ENCODE results near the gene NHERF1. TPM values are rescaled to one million over a fixed set of nuclear protein-coding genes. Genes with fewer than 3 reads are reported as not detected.

NHERF1 gene
- total and polyA plus RNA-seq, 2 of the 8 experiments (the other 6 are each of a cell fraction or from before 2014, with no cell fraction given), result 92.9 to 99.2 TPM

DNA sequence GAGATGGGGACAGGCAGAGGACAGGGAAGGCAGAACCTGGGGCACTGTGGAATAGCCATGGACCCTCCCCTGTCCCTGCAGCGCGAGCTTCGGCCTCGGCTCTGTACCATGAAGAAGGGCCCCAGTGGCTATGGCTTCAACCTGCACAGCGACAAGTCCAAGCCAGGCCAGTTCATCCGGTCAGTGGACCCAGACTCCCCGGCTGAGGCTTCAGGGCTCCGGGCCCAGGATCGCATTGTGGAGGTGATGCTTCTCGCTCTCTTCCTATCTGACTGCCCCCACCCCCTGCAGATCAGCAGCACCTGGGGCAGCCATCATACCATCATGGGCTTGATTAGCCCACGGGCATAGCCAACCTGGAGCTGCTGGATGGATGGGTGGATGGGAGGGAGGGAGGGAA, 13.5 kb downstream of the NHERF1 start:
- Histone ChIP-seq H3K14ac (ENCODE audit: insufficient read length) (no peak overlapping the region), H3K79me1 (ENCODE audit: low read depth, low read length) (peaks cover 22% of the 10 kb centered on the region), H2AFZ (ENCODE audit: low read length) (no peak overlapping the region), H2BK5ac (ENCODE audit: low read depth, low read length) (peak overlapping the region; percentile 78), H3K4me1 (replicated peaks in 1 of 4; ENCODE audit: control insufficient read depth in 3 of 4, insufficient read depth in 4 of 4, low read length in 3 of 4) (peaks cover 10 to 70% (median 50%) of the 10 kb centered on the region in 4 experiments), H2BK20ac (ENCODE audit: low read length) (no peak overlapping the region), H2BK120ac (replicated peaks; ENCODE audit: low read depth, low read length) (no peak overlapping the region), H3K56ac (replicated peaks; ENCODE audit: insufficient read length, low read depth, low read length) (no peak overlapping the region), H2AK5ac (ENCODE audit: low read depth, low read length) (no peak overlapping the region), H3K4ac (replicated peaks; ENCODE audit: insufficient read length, low read depth, low read length) (no peak overlapping the region), H3K9ac (replicated peaks in 1 of 4; ENCODE audit: extremely low read depth in 1 of 4, low read depth in 3 of 4, low read length in 3 of 4) (no peak overlapping the region), H2BK12ac (ENCODE audit: low read depth, low read length) (no peak overlapping the region), H3K27me3 (replicated peaks in 1 of 4; ENCODE audit: control insufficient read depth in 3 of 4, extremely low read depth in 1 of 4, insufficient read depth in 3 of 4, low read length in 3 of 4) (no peaks in the 10 kb centered on the region), H4K8ac (ENCODE audit: extremely low read depth, insufficient read depth, low read length) (no peak overlapping the region), H2BK15ac (ENCODE audit: low read length) (no peak overlapping the region), H3K4me2 (ENCODE audit: insufficient read depth in 1 of 2, low read depth in 2 of 2, low read length in 2 of 2) (no peak overlapping the region), H3K27ac (ENCODE audit: low read depth, low read length) (no peak overlapping the region), H3K36me3 (ENCODE audit: control insufficient read depth in 2 of 4, insufficient read depth in 4 of 4, low read length in 3 of 4) (peaks cover 0 to 6% (median 0%) of the 10 kb centered on the region in 4 experiments; a peak in 1 of 8 replicates), H3K23ac (ENCODE audit: insufficient read length) (no peak overlapping the region), H3K18ac (ENCODE audit: extremely low read depth, low read length) (peak overlapping the region; percentile 75), H4K5ac (ENCODE audit: insufficient read length, low read depth, low read length) (no peak overlapping the region), H3K4me3 (ENCODE audit: extremely low read depth in 1 of 4, insufficient read depth in 2 of 4, low read depth in 3 of 4, low read length in 4 of 4) (no peak overlapping the region), H4K91ac (replicated peaks; ENCODE audit: insufficient read length, low read length) (peak overlapping the region; percentile 38), H3K9me3 (ENCODE audit: insufficient read depth in 2 of 2, low read depth in 1 of 2, low read length in 1 of 2) (no peaks in the 10 kb centered on the region), H3K23me2 (ENCODE audit: low read depth, low read length) (no peaks in the 10 kb centered on the region), H4K20me1 (replicated peaks in 1 of 2; ENCODE audit: control insufficient read depth in 1 of 2, insufficient read depth in 2 of 2, low read length in 2 of 2) (peaks cover 3 to 12% of the 10 kb centered on the region in 2 experiments), H3K79me2 (ENCODE audit: control insufficient read depth in 1 of 2, insufficient read depth in 2 of 2, low read length in 2 of 2) (peaks cover 0 to 43% of the 10 kb centered on the region in 2 experiments; a peak in 2 of 4 replicates)
- DNase-seq (ENCODE audit: low read depth in 1 of 2, low spot score in 2 of 2) (no peak), FAIRE-seq (no peak)
- TF ChIP-seq TBP (IDR thresholded peaks at IDR 0.05; ENCODE audit: low read depth, low read length), result no peak
- TF ChIP-seq SRF (IDR thresholded peaks at IDR 0.05; ENCODE audit: low read depth, low read length), result no peak
- no peak for TF ChIP-seq CTBP2 (IDR thresholded peaks at IDR 0.05; ENCODE audit: borderline replicate concordance, insufficient read depth, insufficient read length, low read length)
- TF ChIP-seq GABPA (IDR thresholded peaks at IDR 0.05; ENCODE audit: borderline replicate concordance, insufficient read depth, low read length), result no peak
- TF ChIP-seq NRF1 (IDR thresholded peaks at IDR 0.05; ENCODE audit: low read depth, low read length), result no peak
- no peak for TF ChIP-seq KDM1A (IDR thresholded peaks at IDR 0.05; ENCODE audit: borderline replicate concordance, low read length)
- no peak for TF ChIP-seq CHD1 (IDR thresholded peaks at IDR 0.05; ENCODE audit: low read depth, low read length)
- TF ChIP-seq PHF8 (conservative IDR thresholded peaks at IDR 0.05; ENCODE audit: low read depth, low read length), result no peak
- no peak for TF ChIP-seq RAD21 (IDR thresholded peaks at IDR 0.05 in 1 of 2, conservative IDR thresholded peaks at IDR 0.05 in 1 of 2; ENCODE audit: low read depth in 2 of 2, low read length in 2 of 2)
- TF ChIP-seq BCL11A (IDR thresholded peaks at IDR 0.05; ENCODE audit: low read depth in 2 of 2, low read length in 2 of 2), result no peak
- TF ChIP-seq, protein P1, sequence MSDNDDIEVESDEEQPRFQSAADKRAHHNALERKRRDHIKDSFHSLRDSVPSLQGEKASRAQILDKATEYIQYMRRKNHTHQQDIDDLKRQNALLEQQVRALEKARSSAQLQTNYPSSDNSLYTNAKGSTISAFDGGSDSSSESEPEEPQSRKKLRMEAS (IDR thresholded peaks at IDR 0.05), result no peak
- no peak for TF ChIP-seq SP1 (IDR thresholded peaks at IDR 0.05; ENCODE audit: low read depth, low read length)
- no peak for TF ChIP-seq SP4 (IDR thresholded peaks at IDR 0.05; ENCODE audit: low read length)
- 91% methylated on average over 11 of the region's 11 CpGs; no CpG with 5 or more reads in 1 of the 2 experiments for WGBS, 2 experiments (ENCODE audit: extremely low coverage in 1 of 2, insufficient coverage in 1 of 2, insufficient read length in 1 of 2, insufficient replicate concordance in 2 of 2, low coverage in 1 of 2, low lambda C conversion rate in 2 of 2, missing lambda C conversion rate in 1 of 2)
- CTCF ChIA-PET (ENCODE audit: partially characterized antibody), result interaction anchor here (1.9 to 15.7 kb wide), 5 partner anchors 9 to 24 kb away, joined by 7 to 231 read pairs (median 53); partner anchors contain the start of genes NAT9 and RAB37
- POLR2A ChIA-PET (ENCODE audit: partially characterized antibody), result interaction anchor here (1.0 to 6.5 kb wide), 3 partner anchors 11 to 17 kb away, joined by 4 to 70 read pairs (median 32); partner anchors contain the start of gene NHERF1

All from H1 (cell line).